GM18511 (cell line): ENCODE measurements around the gene AKAP12.
A peak's percentile ranks its signal among the peaks of the same experiment; 100 is the strongest.
"Not testable (repeated sequence)": the region's sequence is repeated elsewhere in the genome, so short reads cannot be mapped to it uniquely, and the experiment has no call there.

Experiments
- ATAC-seq: cut with Tn5 transposase; IDR thresholded peaks from one replicate; pipeline ENCODE4 v1.9.1; 2021; ENCODE audit warnings: mild to moderate bottlenecking, moderate library complexity; ENCODE audit not compliant: unreplicated experiment

AKAP12 gene

DNA sequence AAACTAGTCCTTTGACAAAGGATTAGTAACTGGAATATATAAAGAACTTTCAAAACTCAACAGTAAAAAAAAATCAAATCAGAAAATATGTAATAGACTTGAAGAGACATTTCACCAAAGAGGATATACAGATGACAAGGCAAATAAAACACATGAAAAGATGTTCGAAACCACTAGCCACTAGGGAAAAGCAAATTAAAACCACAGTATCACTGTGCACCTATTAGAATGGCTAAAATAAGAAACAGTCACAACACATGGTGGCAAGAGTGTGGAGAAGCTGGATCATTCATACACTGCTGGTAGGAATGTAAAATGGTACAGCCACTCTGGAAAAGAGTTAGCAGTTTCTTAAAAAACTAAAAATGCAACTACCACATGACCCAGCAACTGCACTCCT is 136.7 kb downstream of the AKAP12 start:
- peak; percentile 34 for ATAC-seq

DNA sequence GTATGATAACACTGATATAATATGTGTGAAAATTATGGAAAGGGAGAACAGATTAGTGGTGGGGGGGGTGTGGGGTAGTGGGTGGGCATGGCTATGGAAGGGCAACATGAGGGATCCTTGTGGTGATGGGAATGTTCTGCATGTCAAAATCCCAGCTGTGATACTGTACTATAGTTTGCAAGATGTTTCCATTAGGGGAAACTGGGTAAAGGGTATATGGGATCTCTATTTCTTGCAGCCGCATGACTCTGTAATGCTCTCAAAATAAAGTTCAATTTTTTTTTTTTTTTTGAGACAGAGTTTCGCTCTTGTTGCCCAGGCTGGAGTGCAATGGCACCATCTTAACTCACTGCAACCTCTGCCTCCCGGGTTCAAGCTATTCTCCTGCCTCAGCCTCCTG is 137.3 kb downstream of the AKAP12 start:
- no peak for ATAC-seq

DNA sequence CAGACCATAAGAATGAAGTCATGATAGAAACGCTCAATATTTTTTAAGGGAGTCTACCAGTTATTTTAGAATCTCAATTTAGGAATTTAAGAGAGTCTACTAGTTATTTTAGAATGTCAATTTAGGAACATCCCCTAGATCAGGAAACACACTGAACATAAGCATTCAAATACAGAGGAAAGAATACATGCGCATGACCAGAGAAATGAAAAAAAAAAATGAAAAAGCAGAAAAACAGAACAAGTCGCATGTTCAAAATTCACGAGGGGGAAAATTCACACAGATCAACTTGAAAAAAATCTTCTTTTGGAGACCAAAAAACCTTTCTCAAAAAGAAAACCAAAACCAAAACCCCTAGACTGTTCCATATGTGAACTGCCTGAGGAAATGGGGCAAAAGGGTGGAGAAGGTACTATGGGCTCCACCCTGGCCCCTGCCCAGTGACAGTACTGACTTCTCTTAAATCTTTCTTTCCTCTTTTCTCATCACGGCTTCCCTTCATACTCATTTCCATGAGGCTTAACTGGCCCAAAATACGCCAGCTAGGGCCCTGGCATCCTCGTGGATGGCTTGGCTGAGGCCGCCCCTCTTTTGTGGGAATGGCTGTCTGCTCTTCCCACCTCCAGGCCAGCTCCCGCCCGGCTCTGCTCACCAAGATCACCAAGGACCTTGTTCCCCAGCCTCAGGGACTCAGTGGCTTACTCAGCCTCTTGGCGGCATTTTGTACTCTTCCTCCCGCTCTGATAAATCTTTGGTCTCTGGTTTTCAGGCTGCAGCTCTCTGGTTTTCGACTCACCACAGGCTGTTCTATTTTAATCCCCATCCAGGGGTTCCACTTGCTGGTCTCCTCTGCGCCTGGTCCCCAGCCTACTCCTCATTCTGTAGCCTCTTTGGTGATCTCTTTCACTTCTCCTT is 140.4 kb downstream of the AKAP12 start:
- ATAC-seq, result peak; percentile 67

DNA sequence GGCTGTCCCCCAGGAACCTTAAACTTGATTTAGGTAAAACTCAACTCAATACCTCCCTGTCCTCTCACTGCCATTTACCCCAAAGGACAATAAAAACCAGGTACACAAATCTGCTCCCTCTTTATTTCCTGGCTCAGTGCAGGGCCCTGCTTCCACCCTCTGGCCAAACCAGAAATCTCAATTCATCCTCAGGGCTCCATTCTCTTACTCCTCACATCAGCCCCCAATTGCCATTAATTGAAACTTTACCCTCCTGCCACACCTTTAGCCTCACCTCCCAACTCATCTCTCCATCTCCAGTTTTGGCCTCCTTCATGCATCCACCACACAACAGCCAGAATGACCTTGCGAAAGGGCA is 141.1 kb downstream of the AKAP12 start:
- ATAC-seq, result no peak

DNA sequence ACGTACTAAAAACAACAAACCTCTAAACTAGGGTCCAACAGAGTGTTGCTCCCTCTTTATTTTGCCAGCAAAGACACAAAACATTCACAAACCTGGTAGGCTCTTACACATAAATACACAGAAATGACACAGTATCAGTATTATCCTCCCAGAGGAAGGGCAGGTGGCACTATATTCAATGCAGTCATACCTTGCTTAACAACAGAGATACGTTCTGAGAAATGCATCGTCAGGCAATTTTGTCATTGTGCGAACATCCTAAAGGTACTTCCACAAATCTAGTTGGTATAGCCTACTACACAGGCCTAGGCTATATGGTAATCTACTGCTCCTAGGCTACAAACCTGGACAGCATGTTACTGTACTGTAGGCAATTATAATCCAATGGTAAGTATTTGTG is 142.0 kb downstream of the AKAP12 start:
- no peak for ATAC-seq

DNA sequence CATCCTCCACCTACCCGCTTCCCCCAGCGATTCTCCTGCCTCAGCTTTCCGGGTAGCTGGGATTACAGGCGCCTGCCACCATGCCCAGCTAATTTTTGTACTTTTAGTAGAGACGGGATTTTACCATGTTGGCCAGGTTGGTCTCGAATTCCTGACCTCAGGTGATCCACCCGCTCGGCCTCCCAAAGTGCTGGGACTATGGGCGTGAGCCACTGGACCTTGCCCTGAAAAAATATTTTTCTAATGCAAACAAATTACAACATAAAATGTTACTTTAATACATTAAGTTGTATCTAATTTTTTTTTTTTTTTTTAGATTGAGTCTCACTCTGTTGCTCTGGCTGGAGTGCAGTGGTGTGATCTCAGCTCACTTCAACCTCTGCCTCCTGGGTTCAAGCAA is 142.9 kb downstream of the AKAP12 start:
- ATAC-seq, result not testable (repeated sequence)

DNA sequence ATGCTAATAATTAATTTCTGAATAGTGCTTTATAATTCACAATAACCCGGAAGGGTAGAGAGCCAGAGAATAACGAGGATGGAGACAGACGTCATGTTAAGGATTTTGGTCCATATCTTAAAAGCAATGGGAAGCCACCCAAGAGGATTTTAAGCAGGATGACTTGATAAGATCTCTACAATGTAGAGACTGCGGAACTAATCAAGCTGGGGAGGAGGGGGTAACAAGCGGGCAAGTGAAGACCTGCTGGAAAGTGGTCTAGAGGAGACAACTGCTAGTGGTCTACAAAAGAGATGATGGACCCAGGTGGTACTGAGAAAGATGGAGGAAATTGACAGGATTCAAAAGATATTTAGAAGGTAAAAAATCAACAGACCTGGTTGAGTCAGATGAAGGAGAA is 144.4 kb downstream of the AKAP12 start:
- no peak for ATAC-seq

DNA sequence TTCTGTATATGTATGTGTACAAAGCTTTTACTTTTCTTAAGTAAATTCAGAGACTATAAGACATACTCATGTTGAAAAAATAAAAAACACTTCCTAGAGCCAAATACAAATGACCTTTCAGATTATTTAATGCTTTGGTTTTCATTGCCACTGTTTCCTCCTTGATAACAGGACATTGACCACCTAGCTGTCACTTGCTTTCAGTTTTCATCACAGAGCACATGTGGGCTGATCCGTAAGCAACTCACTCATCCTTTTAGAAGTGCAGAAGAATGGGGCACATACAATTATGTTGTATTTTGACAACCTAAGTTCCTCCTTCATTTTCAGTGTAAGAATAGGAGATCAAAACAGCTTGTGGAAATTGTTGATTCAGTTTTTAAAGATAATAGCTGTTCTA is 145.4 kb downstream of the AKAP12 start:
- ATAC-seq, result no peak

DNA sequence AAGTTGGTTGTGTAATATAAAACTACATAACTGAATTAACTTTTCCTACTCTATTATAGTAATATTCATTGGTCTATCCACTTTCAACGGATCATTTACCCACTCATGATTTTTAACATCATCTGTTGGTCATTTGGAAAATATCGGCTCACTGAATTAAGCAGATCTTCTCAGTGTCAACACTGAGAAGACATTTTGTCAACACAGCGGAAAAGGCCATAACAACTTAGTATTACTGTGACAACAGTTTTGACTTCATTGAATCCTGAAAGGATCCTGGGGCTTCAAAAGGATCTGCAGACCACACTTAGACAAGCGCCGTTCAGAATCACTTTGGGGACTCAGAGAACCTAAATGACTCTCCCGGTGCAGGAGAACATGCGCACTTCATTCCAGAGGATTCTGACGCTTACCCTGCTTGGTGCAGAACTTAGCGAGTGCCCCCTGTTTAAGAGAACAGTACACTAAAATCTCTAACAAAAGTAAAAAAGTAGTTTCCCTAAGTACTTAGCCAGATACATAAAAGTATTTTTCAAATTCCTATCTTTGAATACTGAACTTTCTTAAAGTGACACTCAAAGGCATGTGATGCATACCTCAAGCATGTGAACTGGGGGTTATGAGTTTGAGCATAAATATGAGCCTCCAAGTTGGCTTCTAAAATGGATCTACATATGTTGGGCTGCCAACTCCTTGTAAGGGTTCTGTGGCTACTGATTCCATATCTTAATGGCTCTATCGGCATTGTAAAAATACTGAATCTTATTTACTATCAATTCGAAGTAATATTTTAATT is 147.6 kb downstream of the AKAP12 start:
- ATAC-seq, result no peak

DNA sequence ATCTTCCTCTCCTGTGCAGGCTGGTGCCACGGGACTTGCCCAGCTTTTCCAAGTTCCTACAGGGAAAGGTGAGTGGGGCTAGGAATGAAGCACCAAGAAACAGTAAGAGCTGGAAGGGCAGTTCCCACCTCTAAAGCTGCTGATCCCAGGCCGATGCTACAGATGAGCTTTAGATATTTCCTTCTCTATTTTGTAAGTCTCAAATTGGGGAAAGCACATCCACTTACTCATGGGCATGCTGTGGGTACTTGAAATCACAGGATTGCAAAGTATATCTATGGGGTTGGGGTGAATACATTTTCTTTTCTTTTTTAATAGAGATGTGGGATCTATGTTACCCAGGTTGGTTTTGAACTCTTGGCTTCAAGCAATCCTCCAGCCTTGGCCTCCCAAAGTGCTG is 148.5 kb downstream of the AKAP12 start:
- ATAC-seq, result no peak

DNA sequence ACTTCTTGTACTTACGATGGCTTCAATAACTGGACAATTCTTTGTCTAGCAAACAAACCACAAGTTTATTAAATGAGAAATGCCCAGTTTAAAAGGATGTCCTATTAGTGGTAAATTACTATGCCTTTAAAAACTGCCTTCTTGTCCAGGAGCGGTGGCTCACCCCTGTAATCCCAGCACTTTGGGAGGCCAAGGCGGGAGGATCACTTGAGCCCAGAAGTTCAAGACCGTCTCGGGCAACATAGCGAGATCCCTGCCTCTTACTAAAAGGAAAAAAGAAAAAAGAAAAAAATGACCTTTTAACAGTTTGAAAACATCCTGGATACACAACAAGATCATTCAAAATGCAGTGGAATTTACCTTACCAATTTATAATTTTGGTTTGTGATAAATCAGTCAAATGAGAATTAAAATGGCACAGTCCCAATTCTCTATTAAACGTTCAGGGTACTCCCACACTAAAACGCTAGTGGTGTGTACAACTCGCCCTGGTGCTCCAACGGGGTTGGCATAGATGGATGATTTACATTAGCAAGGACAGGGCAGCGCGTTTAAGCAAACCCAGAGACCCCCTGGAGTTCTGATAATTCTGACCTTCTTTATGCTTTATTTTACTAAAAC is 149.3 kb downstream of the AKAP12 start:
- ATAC-seq, result no peak

DNA sequence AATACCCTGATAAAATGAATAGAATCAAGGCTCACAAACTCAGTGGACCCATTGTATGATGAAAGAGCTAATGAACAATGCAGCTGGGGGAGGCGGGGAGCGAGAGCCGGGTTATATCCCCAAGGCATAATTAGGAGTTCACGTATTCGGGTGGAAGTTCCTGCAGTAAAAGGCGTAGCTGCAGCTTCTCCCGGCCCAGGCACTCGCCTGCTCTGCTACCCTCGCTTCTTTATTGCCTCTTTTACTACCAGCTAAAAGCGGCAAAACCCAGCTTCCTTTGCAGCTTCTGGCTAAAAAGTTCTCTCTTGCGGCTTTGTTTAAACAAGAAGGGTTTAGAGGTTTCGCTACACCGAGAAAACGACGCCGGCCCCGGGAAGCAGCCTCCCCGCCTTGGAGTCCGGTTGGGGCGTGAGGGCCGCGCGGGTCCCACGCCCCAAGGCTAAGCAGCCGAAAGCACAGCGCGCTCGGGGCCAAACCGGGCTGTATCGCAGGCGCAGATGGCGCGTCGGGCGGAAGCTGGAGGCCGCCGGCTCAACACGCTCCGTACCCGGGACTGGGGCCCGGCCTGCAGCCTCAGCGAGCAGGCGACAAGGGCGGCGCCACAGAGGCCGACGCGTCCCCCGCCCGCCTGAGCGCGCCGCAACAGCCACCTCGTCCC is 150.0 kb downstream of the AKAP12 start:
- ATAC-seq, result peak; percentile 69

DNA sequence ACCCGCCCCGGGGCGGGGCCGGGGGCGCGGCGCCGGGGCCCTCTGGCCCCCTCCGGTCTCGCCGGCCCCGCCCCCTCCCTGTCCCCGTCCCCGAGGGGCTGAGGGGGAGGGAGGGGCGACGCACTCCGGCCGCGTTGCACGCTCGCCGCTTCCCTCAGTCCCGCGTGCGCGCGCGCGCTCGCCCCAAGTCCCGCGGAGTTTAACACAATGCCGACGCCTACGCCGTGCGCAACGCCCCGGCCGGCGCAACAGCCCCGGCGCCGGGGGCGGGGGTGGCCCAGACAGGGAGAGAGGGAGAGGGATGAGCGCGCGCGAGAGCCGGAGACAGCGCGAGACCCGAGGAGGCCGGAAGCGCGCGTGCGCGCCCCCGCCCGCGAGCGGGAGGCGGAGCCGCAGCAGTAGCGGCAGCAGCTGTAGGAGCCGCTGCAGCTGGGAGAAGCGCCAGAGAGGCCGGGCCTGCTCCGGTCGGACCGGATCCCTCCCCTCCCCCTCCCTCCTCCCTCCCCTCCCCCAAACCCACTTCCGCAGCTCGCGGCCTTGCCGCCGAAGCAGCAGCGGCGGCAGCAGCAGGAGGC is 150.6 kb downstream of the AKAP12 start:
- peak; percentile 78 for ATAC-seq

DNA sequence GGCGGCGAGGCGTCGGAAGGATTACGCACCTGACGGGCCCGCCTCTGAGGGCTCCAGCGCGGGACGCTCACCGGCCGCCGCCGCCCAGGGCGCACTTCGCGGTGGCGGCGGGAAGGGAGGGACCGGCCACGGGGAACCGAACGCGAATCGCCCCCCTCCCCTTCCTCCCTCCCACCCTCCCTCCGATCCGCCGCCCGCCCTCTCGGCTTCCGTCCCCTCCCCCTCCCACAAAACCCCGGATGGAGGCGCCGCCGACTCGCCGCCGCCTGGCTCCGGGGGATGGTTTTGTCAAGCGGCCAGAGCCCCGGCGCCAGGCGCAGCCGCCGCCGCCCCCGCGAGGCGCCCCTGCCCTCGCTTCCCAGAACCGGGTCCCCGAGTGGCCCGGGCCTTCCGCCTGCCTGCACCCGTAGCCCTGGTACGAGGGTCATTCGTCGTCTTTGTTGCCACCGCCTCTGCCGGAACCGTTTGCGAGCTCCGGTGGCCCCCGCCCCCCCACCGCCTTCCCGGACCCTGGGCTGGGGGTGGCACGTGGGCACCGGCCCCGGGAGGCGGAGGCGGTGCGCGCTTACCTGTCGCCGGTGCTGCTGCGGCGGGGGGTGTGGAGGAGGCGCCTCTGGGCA is 151.2 kb downstream of the AKAP12 start:
- peak; percentile 19 for ATAC-seq

DNA sequence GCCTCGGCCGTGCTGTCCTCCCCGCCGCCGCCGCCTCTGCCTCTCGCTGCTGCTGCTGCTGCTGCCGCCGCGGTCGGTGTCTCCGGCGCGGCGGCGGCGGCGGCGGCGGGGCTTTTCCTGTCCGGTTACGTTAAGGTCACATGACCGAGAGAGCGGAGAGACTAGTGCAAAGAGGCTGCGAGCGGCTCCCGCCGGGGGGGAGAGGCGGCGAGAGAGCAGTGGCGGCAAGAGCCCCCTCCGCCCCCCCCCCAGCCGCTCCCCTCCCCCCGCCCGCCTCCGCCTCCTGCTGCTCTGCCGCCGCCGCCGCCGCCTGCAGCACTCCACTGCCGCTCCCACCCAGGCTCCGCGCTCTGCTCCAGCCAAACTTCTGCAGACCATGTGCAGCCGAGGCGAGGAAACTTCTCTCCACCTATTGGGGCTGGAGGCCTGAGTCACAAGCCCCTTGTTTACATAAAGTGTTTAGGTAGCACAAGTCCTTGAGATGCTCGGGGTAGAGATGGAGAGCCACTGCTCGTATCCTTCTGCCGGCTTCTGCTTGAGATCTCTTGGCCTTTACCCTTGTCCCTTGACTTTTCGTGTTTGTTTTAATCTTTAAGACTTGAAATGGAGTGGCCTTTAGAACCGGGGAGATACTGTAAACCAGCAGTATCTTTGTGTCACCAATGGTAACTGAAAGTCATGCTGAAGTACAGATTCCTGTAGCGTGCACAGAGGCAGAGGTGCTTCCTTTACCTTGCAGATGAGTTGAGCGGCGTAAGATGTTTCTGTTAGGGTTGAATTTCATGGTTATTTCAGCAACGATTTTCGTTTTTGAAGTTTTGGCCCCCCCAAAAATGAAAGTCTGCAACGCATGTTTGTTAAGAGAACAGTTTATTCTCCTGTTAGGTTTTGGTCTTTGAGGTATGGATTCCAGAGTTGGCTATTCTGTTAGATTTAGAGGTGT is 152.0 kb downstream of the AKAP12 start, which contains the start of gene ZBTB2:
ZBTB2 (minus strand) TSS at position 89 of the 943 bp plus-strand sequence. CDS start 17,922 bp downstream, outside the sequence.
- ATAC-seq, result peak; percentile 19

DNA sequence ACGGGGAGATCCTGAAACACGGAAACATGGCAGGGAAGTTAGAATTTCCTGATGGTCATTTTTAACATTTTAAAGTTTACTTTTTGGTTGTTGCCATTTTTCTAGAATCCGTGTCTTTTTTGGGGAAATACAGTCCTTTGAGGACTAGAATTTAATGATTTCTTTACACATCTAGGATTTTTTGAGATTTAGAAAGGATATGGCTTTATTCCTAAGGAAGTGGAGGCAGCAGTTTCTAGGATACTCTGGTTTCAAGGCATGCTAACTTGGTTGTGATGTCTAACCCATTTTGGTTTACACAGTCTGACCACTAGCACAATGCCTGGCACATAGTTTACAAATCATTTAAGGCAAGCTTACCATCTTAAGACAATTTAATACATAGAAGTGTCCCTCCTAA is 152.7 kb downstream of the AKAP12 start:
- no peak for ATAC-seq

DNA sequence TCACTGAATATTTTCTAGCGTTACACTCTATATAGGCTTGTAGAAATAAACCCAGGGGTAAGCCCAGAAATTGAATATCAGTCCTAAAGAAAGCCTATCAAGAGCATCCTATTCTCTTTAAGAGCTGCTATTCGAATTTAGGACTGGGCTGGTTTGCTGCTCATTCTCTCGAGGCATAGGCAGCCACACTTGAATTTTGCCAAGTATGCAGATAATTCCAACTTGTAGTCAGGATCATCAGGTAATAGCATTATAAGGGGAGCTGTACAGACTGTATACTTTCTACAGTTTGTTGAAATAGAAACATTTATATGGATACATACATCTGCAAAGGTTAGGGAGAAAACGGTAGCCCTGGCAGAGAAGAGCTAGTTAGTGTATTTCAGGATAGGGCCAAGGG is 153.6 kb downstream of the AKAP12 start:
- no peak for ATAC-seq

DNA sequence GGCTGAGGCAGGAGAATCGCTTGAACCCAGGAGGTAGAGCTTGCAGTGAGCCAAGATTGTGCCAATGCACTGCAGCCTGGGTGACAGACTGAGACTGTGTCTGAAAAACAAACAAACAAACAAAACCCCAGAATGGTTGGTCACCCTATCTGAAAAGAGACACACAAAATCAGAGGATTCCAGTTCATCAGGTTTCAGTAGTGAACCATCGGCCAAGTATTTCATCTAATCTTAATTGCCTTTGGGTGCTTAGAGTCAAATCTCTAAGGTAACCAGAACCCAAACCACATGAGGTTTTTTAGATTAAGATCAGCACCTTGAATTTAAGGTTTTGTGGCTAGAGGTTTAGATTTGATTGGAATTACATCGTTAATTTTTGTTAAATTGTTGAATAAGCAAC is 159.9 kb downstream of the AKAP12 start:
- ATAC-seq, result no peak

DNA sequence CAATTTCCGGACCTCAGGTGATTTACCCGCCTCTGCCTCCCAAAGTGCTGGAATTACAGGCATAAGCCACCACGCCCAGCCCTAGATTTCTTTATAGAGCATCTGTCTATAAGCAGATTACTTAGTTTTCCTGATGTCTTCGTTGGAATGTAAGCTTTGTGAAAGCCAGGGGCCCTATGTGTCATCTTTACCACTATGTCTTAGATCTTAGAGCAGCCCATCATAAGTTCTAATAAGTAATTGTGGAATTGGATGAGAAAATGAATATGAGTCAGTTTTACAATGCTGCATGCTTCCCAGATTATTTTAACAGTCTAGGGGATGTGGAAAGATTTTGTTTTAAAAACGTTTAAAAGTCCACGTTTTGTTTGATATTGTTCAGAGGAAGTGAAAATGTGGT is 160.7 kb downstream of the AKAP12 start:
- no peak for ATAC-seq
